GM18907 (cell line): ENCODE results near the gene LRRC73.
"Not testable (repeated sequence)": the region's sequence is repeated elsewhere in the genome, so short reads cannot be mapped to it uniquely, and the experiment has no call there.

Experiments used
- ATAC-seq: cut with Tn5 transposase; IDR thresholded peaks from one replicate; pipeline ENCODE4 v1.9.1; 2021; ENCODE audit warnings: mild to moderate bottlenecking, moderate library complexity; ENCODE audit not compliant: unreplicated experiment

LRRC73 gene

DNA sequence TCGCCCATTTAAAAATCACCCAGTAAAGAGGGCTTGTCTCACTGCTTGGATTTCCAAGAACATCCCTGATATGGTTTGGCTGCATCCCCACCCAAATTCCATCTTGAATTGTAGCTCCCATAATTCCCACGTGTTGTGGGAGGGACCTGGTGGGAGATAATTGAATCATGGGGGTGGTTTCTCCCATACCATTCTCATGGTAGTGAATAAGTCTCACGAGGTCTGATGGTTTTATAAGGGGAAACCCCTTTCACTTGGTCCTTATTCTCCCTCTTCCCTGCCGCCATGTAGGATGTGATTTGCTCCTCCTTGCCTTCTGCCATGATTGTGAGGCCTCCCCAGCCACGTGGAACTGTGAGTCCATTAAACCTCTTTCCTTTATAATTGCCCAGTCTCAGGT, 42.9 kb downstream of the LRRC73 start:
- ATAC-seq = not testable (repeated sequence)

DNA sequence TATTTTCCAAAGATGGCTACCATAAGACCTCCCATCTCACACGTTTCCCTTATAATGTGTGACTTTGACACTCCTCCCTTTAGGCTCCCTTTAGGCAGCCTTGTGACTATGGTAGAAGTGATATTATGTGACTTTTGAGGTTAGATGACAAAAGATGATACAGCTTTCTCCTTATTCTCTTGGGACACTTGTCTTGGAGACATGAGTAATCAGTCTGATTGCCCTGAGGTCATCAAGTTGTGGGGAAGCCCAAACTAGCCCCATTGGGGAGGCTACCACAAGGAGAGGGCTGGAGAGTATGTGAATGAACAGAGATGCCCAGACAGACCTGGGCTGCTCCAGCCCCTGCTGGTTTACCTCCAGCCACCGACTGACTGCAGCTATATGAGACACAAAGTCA, 44.2 kb downstream of the LRRC73 start:
- no peak for ATAC-seq

DNA sequence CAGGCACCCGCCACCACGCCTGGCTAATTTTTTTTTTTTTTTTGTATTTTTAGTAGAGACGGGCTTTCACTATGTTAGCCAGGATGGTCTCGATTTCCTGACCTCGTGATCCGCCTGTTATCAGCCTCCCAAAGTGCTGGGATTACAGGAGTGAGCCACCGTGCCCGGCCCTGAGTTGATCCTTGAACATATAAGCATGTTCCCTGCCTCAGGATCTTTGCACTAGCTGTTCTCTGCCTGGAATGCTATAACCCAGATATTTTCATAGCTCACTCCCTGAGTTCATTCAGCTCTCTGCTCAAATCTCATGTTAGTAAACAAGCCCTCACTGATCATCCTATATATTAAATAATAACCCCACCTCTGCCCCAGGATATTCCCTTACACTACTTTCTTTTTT, 45.8 kb downstream of the LRRC73 start:
- no peak for ATAC-seq

DNA sequence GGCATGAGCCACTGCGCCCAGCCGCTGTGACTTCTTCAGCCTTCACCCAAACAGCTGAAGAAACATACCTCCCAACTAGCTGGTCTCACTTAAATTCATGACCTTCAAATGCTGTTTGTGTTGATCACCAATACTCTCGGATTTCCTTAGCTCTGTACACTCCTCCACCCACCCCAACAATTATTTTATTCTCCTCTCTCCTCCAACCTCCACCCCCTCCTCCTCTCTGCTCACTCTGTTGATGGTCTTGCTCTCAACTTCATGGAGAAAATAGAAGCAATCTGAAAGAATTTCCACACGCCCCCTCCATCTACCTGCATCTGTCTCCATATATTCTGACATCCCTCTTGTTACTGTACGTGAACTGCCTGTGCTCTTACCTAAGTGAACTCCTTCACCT, 48.2 kb downstream of the LRRC73 start:
- no peak for ATAC-seq

DNA sequence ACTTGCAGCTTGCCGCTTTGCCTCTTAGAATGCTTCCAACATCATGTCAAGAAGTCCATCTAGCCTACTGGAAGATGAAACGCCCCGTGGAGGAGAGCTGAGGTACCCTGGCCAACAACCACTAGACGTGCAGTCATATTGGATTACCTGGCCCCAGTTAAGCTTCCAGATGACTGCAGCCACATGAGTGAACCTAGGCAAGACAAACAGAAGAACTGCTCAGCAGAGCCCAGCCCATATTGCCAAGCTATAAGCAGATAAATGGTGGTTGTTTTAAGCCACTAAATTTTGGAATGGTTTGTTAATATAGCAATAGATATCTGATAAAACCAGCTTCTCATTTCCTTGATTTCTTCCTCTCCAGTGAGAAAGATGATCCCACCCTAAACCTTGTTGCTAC, 50.1 kb downstream of the LRRC73 start:
- no peak for ATAC-seq

DNA sequence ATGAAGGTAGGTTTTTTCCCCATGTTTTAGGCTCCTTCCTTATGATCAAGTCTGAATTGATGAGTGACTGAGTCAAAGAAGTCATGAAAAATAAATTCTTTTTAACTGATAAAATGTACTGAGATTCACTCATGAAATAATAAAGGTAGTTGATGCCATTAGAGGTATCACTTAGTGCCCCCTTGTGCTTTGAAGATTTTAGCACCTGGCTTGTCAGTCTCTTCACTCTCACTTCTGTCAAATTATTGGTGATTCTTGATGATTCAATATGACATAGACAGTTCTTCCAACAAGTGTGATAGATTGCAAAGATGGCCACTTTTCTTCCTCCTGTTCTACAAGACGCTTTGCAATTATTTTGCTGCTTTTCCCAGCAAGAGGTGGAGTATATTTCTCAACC, 50.6 kb downstream of the LRRC73 start:
- no peak for ATAC-seq

DNA sequence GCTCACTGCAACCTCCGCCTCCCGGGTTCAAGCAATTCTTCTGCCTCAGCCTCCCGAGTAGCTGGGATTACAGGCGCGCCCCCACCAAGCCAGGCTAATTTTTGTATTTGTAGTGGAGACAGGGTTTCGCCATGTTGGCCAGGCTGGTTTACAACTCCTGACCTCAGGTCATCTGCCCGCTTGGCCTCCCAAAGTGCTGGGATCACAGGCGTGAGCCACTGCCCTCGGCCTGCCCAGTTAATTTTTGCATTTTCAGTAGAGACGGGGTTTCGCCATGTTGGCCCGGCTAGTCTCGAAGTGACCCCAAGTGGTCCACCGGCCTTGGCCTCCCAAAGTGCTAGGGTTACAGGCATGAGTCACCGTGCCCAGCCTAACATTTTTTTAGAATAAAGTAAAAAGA, 52.0 kb downstream of the LRRC73 start:
- not testable (repeated sequence) for ATAC-seq

DNA sequence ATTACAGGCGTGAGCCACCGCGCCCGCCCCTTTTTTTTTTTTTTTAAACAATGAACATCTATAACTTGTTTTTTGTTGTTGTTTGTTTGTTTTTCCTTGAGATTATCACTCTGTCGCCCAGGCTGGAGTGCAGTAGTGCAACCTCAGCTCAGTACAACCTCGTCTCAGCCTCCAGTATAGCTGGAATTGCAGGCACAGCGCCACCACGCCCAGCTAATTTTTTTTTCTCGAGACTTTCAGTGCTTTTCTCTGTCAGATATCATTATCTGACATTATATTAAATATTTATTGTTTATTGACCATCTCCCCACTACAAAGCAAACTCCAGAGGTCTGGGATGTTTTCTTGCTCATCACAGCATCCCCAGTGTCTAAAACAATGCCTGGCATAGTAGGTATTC, 52.5 kb downstream of the LRRC73 start:
- ATAC-seq = no peak
